ENCODE results near the gene C1orf21.

- TF ChIP-seq CTCF (IDR thresholded peaks at IDR 0.05) (no peak), POLR2A (IDR thresholded peaks at IDR 0.05) (no peak)
Measured at GRCh38 chr1:184625271-184625670, 238.4 kb downstream of the C1orf21 start.
